ENCODE results near the gene EVI5. TPM values are rescaled to one million over a fixed set of nuclear protein-coding genes. Genes with fewer than 3 reads are reported as not detected.

Gene EVI5
- total and polyA plus RNA-seq, 10 of the 15 experiments (the other 5 are each of a cell fraction or from before 2014, with no cell fraction given) = 0.27 to 6.8 (median 1.7) TPM

DNA sequence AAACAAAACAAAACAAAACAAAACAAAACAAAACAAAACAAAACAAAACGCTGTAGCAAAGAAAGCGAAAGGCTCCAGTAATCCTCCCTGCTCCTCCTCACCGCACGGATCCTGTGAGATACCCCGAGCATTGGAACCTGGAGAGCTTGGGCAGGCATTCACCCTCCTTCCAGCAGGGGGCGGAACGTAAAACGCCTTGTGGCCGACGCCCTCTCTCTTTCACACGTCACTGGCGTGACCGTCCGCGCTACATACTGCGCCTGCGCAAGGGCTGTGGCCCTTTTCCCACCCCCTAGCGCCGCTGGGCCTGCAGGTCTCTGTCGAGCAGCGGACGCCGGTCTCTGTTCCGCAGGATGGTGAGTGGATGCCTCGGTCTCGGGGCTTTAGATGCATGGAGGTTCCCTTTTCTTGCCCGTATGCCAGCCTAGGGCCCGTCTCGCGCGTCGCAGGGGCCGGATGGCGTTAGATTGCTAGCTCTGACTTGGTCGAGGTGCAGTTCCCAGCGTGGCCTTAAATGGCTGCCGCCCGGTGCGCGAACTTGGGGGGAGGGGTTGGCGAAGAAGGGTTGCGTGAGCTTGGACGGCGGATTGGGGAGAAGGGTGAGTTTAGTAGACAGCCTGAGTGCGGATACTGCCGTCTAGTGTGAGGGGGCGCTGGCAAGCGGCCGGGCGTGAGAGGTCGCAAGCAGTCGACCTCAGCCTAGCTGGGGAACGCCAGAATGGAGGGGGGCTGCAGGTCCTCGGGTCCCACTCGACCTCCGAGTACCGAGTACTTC lies 47.0 kb upstream of the EVI5 start, which contains the start of gene RPL5 (continued):
- TF ChIP-seq, protein P1, sequence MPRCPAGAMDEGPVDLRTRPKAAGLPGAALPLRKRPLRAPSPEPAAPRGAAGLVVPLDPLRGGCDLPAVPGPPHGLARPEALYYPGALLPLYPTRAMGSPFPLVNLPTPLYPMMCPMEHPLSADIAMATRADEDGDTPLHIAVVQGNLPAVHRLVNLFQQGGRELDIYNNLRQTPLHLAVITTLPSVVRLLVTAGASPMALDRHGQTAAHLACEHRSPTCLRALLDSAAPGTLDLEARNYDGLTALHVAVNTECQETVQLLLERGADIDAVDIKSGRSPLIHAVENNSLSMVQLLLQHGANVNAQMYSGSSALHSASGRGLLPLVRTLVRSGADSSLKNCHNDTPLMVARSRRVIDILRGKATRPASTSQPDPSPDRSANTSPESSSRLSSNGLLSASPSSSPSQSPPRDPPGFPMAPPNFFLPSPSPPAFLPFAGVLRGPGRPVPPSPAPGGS (IDR thresholded peaks at IDR 0.05; ENCODE audit: borderline replicate concordance, insufficient read depth, low read depth, low read length, poor library complexity, severe bottlenecking) = peak; percentile 13
- TF ChIP-seq HDGF (IDR thresholded peaks at IDR 0.05) (peak; percentile 87; the same call in 1 of the 2 replicates), GATAD2B (conservative IDR thresholded peaks at IDR 0.05; ENCODE audit: low read depth) (peak; percentile 80), RFX5 (IDR thresholded peaks at IDR 0.05; ENCODE audit: low read depth, low read length) (peak; percentile 35; the same call in 1 of the 2 replicates), CBX5 (IDR thresholded peaks at IDR 0.05; ENCODE audit: low read depth) (peak; percentile 94), JUND (IDR thresholded peaks at IDR 0.05; ENCODE audit: low read depth, low read length) (no peak), YY1 (IDR thresholded peaks at IDR 0.05; ENCODE audit: low read depth, low read length) (peak; percentile 96), TCF7 (IDR thresholded peaks at IDR 0.05; ENCODE audit: borderline replicate concordance) (no peak), KLF5 (IDR thresholded peaks at IDR 0.05; ENCODE audit: partially characterized antibody) (peak; percentile 94), SREBF2 (IDR thresholded peaks at IDR 0.05; ENCODE audit: low read length) (no peak), ESRRA (IDR thresholded peaks at IDR 0.05; ENCODE audit: low read length) (0 out of 2 replicates have a peak, but pooled peaks have one; percentile 83), KDM1A (IDR thresholded peaks at IDR 0.05; ENCODE audit: borderline replicate concordance) (no peak), ZZZ3 (IDR thresholded peaks at IDR 0.05; ENCODE audit: control insufficient read depth, insufficient read length, low read depth) (peak; percentile 68), RB1 (IDR thresholded peaks at IDR 0.05; ENCODE audit: borderline replicate concordance) (peak; percentile 98), NRF1 (conservative IDR thresholded peaks at IDR 0.05; ENCODE audit: low read depth, low read length) (peak; percentile 66), SMC3 (IDR thresholded peaks at IDR 0.05; ENCODE audit: borderline replicate concordance, low read length) (no peak)
- TF ChIP-seq, protein P2, sequence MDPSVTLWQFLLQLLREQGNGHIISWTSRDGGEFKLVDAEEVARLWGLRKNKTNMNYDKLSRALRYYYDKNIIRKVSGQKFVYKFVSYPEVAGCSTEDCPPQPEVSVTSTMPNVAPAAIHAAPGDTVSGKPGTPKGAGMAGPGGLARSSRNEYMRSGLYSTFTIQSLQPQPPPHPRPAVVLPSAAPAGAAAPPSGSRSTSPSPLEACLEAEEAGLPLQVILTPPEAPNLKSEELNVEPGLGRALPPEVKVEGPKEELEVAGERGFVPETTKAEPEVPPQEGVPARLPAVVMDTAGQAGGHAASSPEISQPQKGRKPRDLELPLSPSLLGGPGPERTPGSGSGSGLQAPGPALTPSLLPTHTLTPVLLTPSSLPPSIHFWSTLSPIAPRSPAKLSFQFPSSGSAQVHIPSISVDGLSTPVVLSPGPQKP (IDR thresholded peaks at IDR 0.05; ENCODE audit: low read depth, low read length) = no peak
- TF ChIP-seq, protein P3, sequence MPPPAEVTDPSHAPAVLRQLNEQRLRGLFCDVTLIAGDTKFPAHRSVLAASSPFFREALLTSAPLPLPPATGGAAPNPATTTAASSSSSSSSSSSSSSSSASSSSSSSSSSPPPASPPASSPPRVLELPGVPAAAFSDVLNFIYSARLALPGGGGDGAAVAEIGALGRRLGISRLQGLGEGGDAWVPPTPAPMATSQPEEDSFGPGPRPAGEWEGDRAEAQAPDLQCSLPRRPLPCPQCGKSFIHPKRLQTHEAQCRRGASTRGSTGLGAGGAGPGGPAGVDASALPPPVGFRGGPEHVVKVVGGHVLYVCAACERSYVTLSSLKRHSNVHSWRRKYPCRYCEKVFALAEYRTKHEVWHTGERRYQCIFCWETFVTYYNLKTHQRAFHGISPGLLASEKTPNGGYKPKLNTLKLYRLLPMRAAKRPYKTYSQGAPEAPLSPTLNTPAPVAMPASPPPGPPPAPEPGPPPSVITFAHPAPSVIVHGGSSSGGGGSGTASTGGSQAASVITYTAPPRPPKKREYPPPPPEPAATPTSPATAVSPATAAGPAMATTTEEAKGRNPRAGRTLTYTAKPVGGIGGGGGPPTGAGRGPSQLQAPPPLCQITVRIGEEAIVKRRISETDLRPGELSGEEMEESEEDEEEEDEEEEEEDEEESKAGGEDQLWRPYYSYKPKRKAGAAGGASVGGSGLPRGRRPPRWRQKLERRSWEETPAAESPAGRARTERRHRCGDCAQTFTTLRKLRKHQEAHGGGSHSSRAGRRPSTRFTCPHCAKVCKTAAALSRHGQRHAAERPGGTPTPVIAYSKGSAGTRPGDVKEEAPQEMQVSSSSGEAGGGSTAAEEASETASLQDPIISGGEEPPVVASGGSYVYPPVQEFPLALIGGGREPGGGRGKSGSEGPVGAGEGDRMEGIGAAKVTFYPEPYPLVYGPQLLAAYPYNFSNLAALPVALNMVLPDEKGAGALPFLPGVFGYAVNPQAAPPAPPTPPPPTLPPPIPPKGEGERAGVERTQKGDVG (CRISPR knock-in tag; IDR thresholded peaks at IDR 0.05) = no peak
- TF ChIP-seq, protein P4, sequence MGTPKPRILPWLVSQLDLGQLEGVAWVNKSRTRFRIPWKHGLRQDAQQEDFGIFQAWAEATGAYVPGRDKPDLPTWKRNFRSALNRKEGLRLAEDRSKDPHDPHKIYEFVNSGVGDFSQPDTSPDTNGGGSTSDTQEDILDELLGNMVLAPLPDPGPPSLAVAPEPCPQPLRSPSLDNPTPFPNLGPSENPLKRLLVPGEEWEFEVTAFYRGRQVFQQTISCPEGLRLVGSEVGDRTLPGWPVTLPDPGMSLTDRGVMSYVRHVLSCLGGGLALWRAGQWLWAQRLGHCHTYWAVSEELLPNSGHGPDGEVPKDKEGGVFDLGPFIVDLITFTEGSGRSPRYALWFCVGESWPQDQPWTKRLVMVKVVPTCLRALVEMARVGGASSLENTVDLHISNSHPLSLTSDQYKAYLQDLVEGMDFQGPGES (IDR thresholded peaks at IDR 0.05) = peak; percentile 62; the same call in 1 of the 2 replicates
- TF ChIP-seq, protein P5, sequence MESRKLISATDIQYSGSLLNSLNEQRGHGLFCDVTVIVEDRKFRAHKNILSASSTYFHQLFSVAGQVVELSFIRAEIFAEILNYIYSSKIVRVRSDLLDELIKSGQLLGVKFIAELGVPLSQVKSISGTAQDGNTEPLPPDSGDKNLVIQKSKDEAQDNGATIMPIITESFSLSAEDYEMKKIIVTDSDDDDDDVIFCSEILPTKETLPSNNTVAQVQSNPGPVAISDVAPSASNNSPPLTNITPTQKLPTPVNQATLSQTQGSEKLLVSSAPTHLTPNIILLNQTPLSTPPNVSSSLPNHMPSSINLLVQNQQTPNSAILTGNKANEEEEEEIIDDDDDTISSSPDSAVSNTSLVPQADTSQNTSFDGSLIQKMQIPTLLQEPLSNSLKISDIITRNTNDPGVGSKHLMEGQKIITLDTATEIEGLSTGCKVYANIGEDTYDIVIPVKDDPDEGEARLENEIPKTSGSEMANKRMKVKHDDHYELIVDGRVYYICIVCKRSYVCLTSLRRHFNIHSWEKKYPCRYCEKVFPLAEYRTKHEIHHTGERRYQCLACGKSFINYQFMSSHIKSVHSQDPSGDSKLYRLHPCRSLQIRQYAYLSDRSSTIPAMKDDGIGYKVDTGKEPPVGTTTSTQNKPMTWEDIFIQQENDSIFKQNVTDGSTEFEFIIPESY (IDR thresholded peaks at IDR 0.05) = no peak
